GM12892 (cell line): ENCODE measurements around the gene ANKRD53.

ENCODE experiments used
- DNase-seq: peaks from one replicate; pipeline ENCODE4 v3.0.0; 2011; ENCODE audit not compliant: insufficient read length
- FAIRE-seq: peaks from 2 replicates; lab custom pipeline; 2011; peaks lifted over from hg19 to GRCh38; lab: Jason Lieb, UNC
- POLR2A ChIP-seq: IDR thresholded peaks from 2 replicates; pipeline ENCODE4 v1.6.1; 2011; ENCODE audit warnings: low read depth, low read length, control low read depth
- POLR2AphosphoS5 ChIP-seq: IDR thresholded peaks from 2 replicates; pipeline ENCODE4 v1.6.1; 2011; ENCODE audit warnings: low read depth, low read length, control low read depth
- TAF1 ChIP-seq: IDR thresholded peaks from 2 replicates; pipeline ENCODE4 v1.6.1; 2011; ENCODE audit warnings: low read depth, mild to moderate bottlenecking, control low read depth, low read length, borderline replicate concordance

Gene ANKRD53

GRCh38 chr2:70962885-70963878 lies 15.2 kb upstream of the ANKRD53 start:
- no peak for TF ChIP-seq POLR2A
- no peak for TF ChIP-seq TAF1
- TF ChIP-seq POLR2AphosphoS5 = no peak
- FAIRE-seq = no peak
- no peak for DNase-seq

- no peak for FAIRE-seq
- no peak for DNase-seq
Observed at GRCh38 chr2:70964133-70964532, 14.3 kb upstream of the ANKRD53 start.

GRCh38 chr2:70964596-70965386 lies 13.6 kb upstream of the ANKRD53 start:
- FAIRE-seq = peak; percentile 97
- DNase-seq = peak; percentile 84
- TF ChIP-seq POLR2AphosphoS5 (no peak), TAF1 (no peak), POLR2A (no peak)

More at GRCh38 chr2:70964133-70964532, 14.3 kb upstream of the ANKRD53 start:
- TF ChIP-seq POLR2A (no peak), POLR2AphosphoS5 (no peak), TAF1 (no peak)

- FAIRE-seq = no peak
- TF ChIP-seq POLR2A (no peak), TAF1 (no peak), POLR2AphosphoS5 (no peak)
- DNase-seq = no peak
Observed at GRCh38 chr2:70965506-70965905, 12.9 kb upstream of the ANKRD53 start.

GRCh38 chr2:70966681-70967080 lies 11.7 kb upstream of the ANKRD53 start:
- TF ChIP-seq TAF1 (no peak), POLR2AphosphoS5 (no peak), POLR2A (no peak)
- FAIRE-seq (no peak), DNase-seq (no peak)

- FAIRE-seq (no peak), DNase-seq (no peak)
- no peak for TF ChIP-seq TAF1
- TF ChIP-seq POLR2AphosphoS5 = no peak
- TF ChIP-seq POLR2A = no peak
Observed at GRCh38 chr2:70967189-70967588, 11.2 kb upstream of the ANKRD53 start.

GRCh38 chr2:70974592-70974991 lies 3.8 kb upstream of the ANKRD53 start:
- no peak for TF ChIP-seq POLR2AphosphoS5
- TF ChIP-seq POLR2A = no peak
- no peak for TF ChIP-seq TAF1
- FAIRE-seq (no peak), DNase-seq (no peak)

- TF ChIP-seq POLR2AphosphoS5 = no peak
- TF ChIP-seq POLR2A = no peak
- TF ChIP-seq TAF1 = no peak
- FAIRE-seq (no peak), DNase-seq (no peak)
Observed at GRCh38 chr2:70975237-70975636, 3.2 kb upstream of the ANKRD53 start.

GRCh38 chr2:70977605-70978205 lies 725 bp upstream of the ANKRD53 start:
- no peak for TF ChIP-seq TAF1
- TF ChIP-seq POLR2A = no peak
- no peak for TF ChIP-seq POLR2AphosphoS5
- DNase-seq (no peak), FAIRE-seq (peak; percentile 61)

GRCh38 chr2:70979180-70979488 lies 704 bp downstream of the ANKRD53 start:
- FAIRE-seq = no peak

GRCh38 chr2:70979626-70980025 lies 1.2 kb downstream of the ANKRD53 start:
- DNase-seq = no peak
- TF ChIP-seq POLR2A = no peak
- no peak for TF ChIP-seq TAF1
- no peak for TF ChIP-seq POLR2AphosphoS5
- FAIRE-seq = no peak

More at GRCh38 chr2:70979180-70979488, 704 bp downstream of the ANKRD53 start:
- TF ChIP-seq POLR2AphosphoS5 = no peak
- TF ChIP-seq TAF1 = no peak
- TF ChIP-seq POLR2A = no peak
- DNase-seq = no peak
